Measurements from ENCODE around the gene KRT76.

Gene KRT76

GRCh38 chr12:52811191-52812072, 34.3 kb upstream of the KRT76 start:
- H3K36me3 ChIP-seq (replicated peaks; ENCODE audit: low read depth, low read length) = no peaks in the 10 kb centered on the region
- no peaks in the 10 kb centered on the region for H3K4me1 ChIP-seq (ENCODE audit: low read length)
- H3K9ac ChIP-seq (ENCODE audit: low read length) = no peak overlapping the region
- no peaks in the 10 kb centered on the region for H4K20me1 ChIP-seq (ENCODE audit: insufficient read depth, low read length)
- no peak overlapping the region for H3K4me3 ChIP-seq (ENCODE audit: low read length)
- peaks cover 13% of the 10 kb centered on the region; the same call in 1 of the 2 replicates for H3K27me3 ChIP-seq (ENCODE audit: low read depth, low read length)
- TF ChIP-seq, protein P1, sequence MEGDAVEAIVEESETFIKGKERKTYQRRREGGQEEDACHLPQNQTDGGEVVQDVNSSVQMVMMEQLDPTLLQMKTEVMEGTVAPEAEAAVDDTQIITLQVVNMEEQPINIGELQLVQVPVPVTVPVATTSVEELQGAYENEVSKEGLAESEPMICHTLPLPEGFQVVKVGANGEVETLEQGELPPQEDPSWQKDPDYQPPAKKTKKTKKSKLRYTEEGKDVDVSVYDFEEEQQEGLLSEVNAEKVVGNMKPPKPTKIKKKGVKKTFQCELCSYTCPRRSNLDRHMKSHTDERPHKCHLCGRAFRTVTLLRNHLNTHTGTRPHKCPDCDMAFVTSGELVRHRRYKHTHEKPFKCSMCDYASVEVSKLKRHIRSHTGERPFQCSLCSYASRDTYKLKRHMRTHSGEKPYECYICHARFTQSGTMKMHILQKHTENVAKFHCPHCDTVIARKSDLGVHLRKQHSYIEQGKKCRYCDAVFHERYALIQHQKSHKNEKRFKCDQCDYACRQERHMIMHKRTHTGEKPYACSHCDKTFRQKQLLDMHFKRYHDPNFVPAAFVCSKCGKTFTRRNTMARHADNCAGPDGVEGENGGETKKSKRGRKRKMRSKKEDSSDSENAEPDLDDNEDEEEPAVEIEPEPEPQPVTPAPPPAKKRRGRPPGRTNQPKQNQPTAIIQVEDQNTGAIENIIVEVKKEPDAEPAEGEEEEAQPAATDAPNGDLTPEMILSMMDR (IDR thresholded peaks at IDR 0.05; ENCODE audit: low read depth, low read length) = no peak
- no peak for TF ChIP-seq EZH2phosphoT487 (IDR thresholded peaks at IDR 0.05; ENCODE audit: low read depth)
- no peaks in the 10 kb centered on the region for H3K9me3 ChIP-seq (ENCODE audit: insufficient read depth, low read length)
- H3K4me2 ChIP-seq (ENCODE audit: low read length) = no peak overlapping the region
- no peaks in the 10 kb centered on the region for H3K79me2 ChIP-seq (ENCODE audit: low read length)
- H3K27ac ChIP-seq (ENCODE audit: low read length) = no peak overlapping the region
- no peak overlapping the region for H2AFZ ChIP-seq (ENCODE audit: low read depth, low read length)

DNA sequence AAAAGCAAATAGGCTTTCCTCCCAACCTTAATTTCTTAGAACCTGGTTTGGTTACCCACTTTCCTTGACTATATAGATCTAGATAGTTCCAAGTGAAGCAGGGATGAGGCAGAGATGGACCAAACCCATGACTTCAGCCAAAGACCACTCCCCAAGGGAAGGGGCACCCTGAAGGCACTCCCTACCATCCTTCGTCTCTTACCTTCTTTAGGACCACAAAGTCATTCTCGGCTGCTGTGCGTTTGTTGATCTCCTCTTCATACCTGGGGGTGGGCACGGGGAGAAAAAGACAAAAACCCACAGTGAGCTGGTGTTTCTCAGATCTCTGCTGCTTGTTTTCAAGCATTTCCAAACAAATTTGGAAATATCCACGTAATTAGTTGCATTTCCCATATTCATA, 33.4 kb upstream of the KRT76 start:
- no peak overlapping the region for H3K4me2 ChIP-seq (ENCODE audit: low read length)
- H3K27me3 ChIP-seq (ENCODE audit: low read depth, low read length) = peaks cover 13% of the 10 kb centered on the region; the same call in 1 of the 2 replicates
- no peaks in the 10 kb centered on the region for H3K9me3 ChIP-seq (ENCODE audit: insufficient read depth, low read length)
- TF ChIP-seq, protein P1 (IDR thresholded peaks at IDR 0.05; ENCODE audit: low read depth, low read length) = no peak
- no peaks in the 10 kb centered on the region for H3K4me1 ChIP-seq (ENCODE audit: low read length)
- H3K79me2 ChIP-seq (ENCODE audit: low read length) = no peaks in the 10 kb centered on the region
- no peaks in the 10 kb centered on the region for H4K20me1 ChIP-seq (ENCODE audit: insufficient read depth, low read length)
- no peak overlapping the region for H3K9ac ChIP-seq (ENCODE audit: low read length)
- H3K27ac ChIP-seq (ENCODE audit: low read length) = no peak overlapping the region
- no peak overlapping the region for H3K4me3 ChIP-seq (ENCODE audit: low read length)
- H3K36me3 ChIP-seq (replicated peaks; ENCODE audit: low read depth, low read length) = no peaks in the 10 kb centered on the region
- no peak overlapping the region for H2AFZ ChIP-seq (ENCODE audit: low read depth, low read length)

DNA sequence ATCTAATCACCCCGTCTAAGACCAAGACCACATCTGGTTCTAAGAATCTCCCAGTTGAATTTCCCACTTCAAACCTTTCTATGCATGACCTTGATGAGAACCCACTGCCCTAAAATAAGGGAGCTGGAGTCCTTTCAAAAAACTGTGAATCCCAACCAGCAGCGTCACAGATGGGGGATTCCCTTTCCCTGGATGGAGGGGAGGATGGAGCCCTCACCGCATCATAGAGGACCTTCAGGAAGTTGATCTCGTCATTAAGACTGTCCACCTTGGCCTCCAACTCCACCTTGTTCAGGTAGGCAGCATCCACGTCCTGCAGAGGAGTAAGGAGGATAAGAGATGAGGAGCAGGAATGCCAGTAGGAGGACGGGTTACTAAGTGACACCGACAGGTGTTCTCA, 32.0 kb upstream of the KRT76 start:
- no peak overlapping the region for H3K4me3 ChIP-seq (ENCODE audit: low read length)
- H3K4me2 ChIP-seq (ENCODE audit: low read length) = no peak overlapping the region
- TF ChIP-seq EZH2phosphoT487 (IDR thresholded peaks at IDR 0.05; ENCODE audit: low read depth) = no peak
- TF ChIP-seq, protein P1 (IDR thresholded peaks at IDR 0.05; ENCODE audit: low read depth, low read length) = no peak
- no peaks in the 10 kb centered on the region for H3K9me3 ChIP-seq (ENCODE audit: insufficient read depth, low read length)
- H4K20me1 ChIP-seq (ENCODE audit: insufficient read depth, low read length) = no peaks in the 10 kb centered on the region
- no peak overlapping the region for H2AFZ ChIP-seq (ENCODE audit: low read depth, low read length)
- no peak overlapping the region for H3K27ac ChIP-seq (ENCODE audit: low read length)
- no peaks in the 10 kb centered on the region for H3K79me2 ChIP-seq (ENCODE audit: low read length)
- H3K27me3 ChIP-seq (ENCODE audit: low read depth, low read length) = peaks cover 13% of the 10 kb centered on the region; the same call in 1 of the 2 replicates
- no peak overlapping the region for H3K9ac ChIP-seq (ENCODE audit: low read length)
- H3K4me1 ChIP-seq (ENCODE audit: low read length) = no peaks in the 10 kb centered on the region
- no peaks in the 10 kb centered on the region for H3K36me3 ChIP-seq (replicated peaks; ENCODE audit: low read depth, low read length)

DNA sequence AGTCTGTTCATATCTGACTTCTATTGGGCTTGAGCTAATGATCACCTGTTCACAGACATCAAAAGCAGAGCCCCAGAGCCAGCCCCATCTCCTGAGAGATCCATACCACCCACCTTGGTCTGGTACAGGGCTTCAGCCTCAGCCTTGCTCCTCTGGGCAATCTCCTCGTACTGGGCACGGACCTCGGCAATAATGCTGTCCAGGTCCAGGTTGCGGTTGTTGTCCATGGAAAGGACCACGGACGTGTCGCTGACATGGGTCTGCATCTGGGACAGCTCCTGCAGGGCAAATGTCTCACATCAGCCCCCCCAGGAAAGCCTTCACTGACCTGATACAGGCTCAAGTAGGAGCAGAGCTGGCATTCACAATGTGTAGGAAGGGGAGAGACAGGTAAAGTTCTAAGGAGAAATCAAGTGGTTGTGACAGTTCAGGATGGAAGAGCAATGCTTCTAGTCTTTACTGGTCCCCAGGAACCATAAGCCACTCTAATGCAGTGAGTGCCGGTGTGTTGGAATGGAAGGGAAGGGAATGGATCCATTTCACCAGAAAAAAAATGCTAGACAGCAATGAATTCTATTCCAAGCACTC, 31.5 kb upstream of the KRT76 start:
- H3K27ac ChIP-seq (ENCODE audit: low read length) = no peak overlapping the region
- TF ChIP-seq EZH2phosphoT487 (IDR thresholded peaks at IDR 0.05; ENCODE audit: low read depth) = no peak
- TF ChIP-seq, protein P1 (IDR thresholded peaks at IDR 0.05; ENCODE audit: low read depth, low read length) = no peak
- no peak overlapping the region for H2AFZ ChIP-seq (ENCODE audit: low read depth, low read length)
- H3K9ac ChIP-seq (ENCODE audit: low read length) = no peak overlapping the region
- no peak overlapping the region for H3K4me3 ChIP-seq (ENCODE audit: low read length)
- H3K36me3 ChIP-seq (replicated peaks; ENCODE audit: low read depth, low read length) = no peaks in the 10 kb centered on the region
- peaks cover 16% of the 10 kb centered on the region; the same call in 1 of the 2 replicates for H3K27me3 ChIP-seq (ENCODE audit: low read depth, low read length)
- H3K4me2 ChIP-seq (ENCODE audit: low read length) = no peak overlapping the region
- no peaks in the 10 kb centered on the region for H3K4me1 ChIP-seq (ENCODE audit: low read length)
- H4K20me1 ChIP-seq (ENCODE audit: insufficient read depth, low read length) = no peaks in the 10 kb centered on the region
- no peaks in the 10 kb centered on the region for H3K9me3 ChIP-seq (ENCODE audit: insufficient read depth, low read length)
- no peaks in the 10 kb centered on the region for H3K79me2 ChIP-seq (ENCODE audit: low read length)
